K562 (cell line): ENCODE results near the gene AGO3. TPM values are rescaled to one million over a fixed set of nuclear protein-coding genes. Genes with fewer than 3 reads are reported as not detected.

Experiments
- ARID4B ChIP-seq: sonication (generic); formaldehyde crosslinking; IDR thresholded peaks from 2 replicates; pipeline ENCODE4 v1.8.0; 2022; ENCODE audit warnings: mild to moderate bottlenecking, missing genetic modification reagents
- ATF1 ChIP-seq, 2 experiments: fragments of 450-650 bp in 1 of 2; IDR thresholded peaks; 2 replicates each; pipeline ENCODE4 v1.6.1; 2016; ENCODE audit warnings: missing compliant biosample characterization in 1 of 2, missing genetic modification characterization in 1 of 2
- GMEB1 ChIP-seq: fragments of 250-450 bp; sonication (Bioruptor Pico); IDR thresholded peaks from 2 replicates; pipeline ENCODE4 v1.4.0; 2020; ENCODE audit warnings: mild to moderate bottlenecking
- HMG20B ChIP-seq: fragments of 250-450 bp; sonication (Bioruptor Pico); IDR thresholded peaks from 2 replicates; pipeline ENCODE4 v1.5.0; 2021; ENCODE audit warnings: mild to moderate bottlenecking
- HNRNPLL ChIP-seq: fragments of 200-400 bp; formaldehyde crosslinking; IDR thresholded peaks from 2 replicates; pipeline ENCODE4 v1.6.1; 2017; ENCODE audit warnings: low read length, low read depth, mild to moderate bottlenecking; ENCODE audit not compliant: poor library complexity, severe bottlenecking
- KDM4B ChIP-seq, 2 experiments: fragments of 450-650 bp in 1 of 2; sonication (generic) in 1 of 2; IDR thresholded peaks; 2 replicates each; pipeline ENCODE4 v1.6.1; 2016 to 2017; ENCODE audit warnings: borderline replicate concordance in 2 of 2, antibody characterized with exemption in 1 of 2, low read depth in 1 of 2, mild to moderate bottlenecking in 1 of 2
- POLR2AphosphoS2 ChIP-seq: IDR thresholded peaks from 2 replicates; pipeline ENCODE4 v1.6.1; 2012; ENCODE audit warnings: low read length, improper control_type of control experiment
- polyA plus RNA-seq, 8 experiments: library from polyadenylated mRNA; depleted of rRNA in 4 of 8; stranded (reverse) in 5 of 8; unstranded in 3 of 8; fragments of >200 nt; fragmentation: Nextera tagmentation in 2 of 8; fragmentation: Illumina TruSeq in 1 of 8; extraction: Ambion mirVana in 2 of 8; extraction: Trizol in 1 of 8; gene quantifications; 2 replicates each; pipeline versions ENCODE4 v1.2.1 to v1.2.3, GENCODE V29; 2011 to 2014; ENCODE audit warnings: inconsistent platforms in 1 of 8, missing spikeins in 1 of 8
- total RNA-seq, 7 experiments: library from RNA; depleted of rRNA in 6 of 7; stranded (reverse); fragments of >200 nt in 6 of 7; fragmentation: Illumina TruSeq in 2 of 7; extraction: Trizol in 2 of 7; gene quantifications; 2 replicates each; pipeline versions ENCODE4 v1.2.1 to v1.2.3, GENCODE V29; 2011 to 2021; ENCODE audit warnings: low replicate concordance in 1 of 7
- TF ChIP-seq, protein P1 (sequence below): sonication (generic); formaldehyde crosslinking; IDR thresholded peaks from 2 replicates; pipeline ENCODE4 v1.8.1; 2023; ENCODE audit warnings: mild to moderate bottlenecking, missing genetic modification reagents
- TF ChIP-seq, protein P2 (sequence below), 2 experiments: fragments of 450-650 bp; formaldehyde crosslinking in 1 of 2; IDR thresholded peaks; 2 replicates each; pipeline versions ENCODE4 v1.4.0 to v1.6.1; 2014 to 2020; ENCODE audit warnings: mild to moderate bottlenecking in 2 of 2, borderline replicate concordance in 1 of 2, low read depth in 1 of 2

Gene AGO3
- total and polyA plus RNA-seq, 9 of the 15 experiments (the other 6 are each of a cell fraction or from before 2014, with no cell fraction given): 4.5 to 41.5 (median 22.7) TPM

- TF ChIP-seq GMEB1 (CRISPR knock-in tag): peak; percentile 73
- no peak for TF ChIP-seq HMG20B
- TF ChIP-seq KDM4B (IDR thresholded peaks at IDR 0.05; ENCODE audit: borderline replicate concordance in 2 of 2, low read depth in 1 of 2): peak in 1 of 2 experiments; percentile 98; a peak in 3 of 4 replicates
- peak; percentile 83; the same call in 1 of the 2 replicates for TF ChIP-seq POLR2AphosphoS2
- TF ChIP-seq HNRNPLL: peak; percentile 90
- TF ChIP-seq, protein P1, sequence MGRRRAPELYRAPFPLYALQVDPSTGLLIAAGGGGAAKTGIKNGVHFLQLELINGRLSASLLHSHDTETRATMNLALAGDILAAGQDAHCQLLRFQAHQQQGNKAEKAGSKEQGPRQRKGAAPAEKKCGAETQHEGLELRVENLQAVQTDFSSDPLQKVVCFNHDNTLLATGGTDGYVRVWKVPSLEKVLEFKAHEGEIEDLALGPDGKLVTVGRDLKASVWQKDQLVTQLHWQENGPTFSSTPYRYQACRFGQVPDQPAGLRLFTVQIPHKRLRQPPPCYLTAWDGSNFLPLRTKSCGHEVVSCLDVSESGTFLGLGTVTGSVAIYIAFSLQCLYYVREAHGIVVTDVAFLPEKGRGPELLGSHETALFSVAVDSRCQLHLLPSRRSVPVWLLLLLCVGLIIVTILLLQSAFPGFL: no peak
- TF ChIP-seq ATF1 (CRISPR knock-in tag; IDR thresholded peaks at IDR 0.05): no peak; the same call in 1 of the 2 replicates
- TF ChIP-seq ATF1 (tag; IDR thresholded peaks at IDR 0.05): peak; percentile 88
- TF ChIP-seq, protein P2, sequence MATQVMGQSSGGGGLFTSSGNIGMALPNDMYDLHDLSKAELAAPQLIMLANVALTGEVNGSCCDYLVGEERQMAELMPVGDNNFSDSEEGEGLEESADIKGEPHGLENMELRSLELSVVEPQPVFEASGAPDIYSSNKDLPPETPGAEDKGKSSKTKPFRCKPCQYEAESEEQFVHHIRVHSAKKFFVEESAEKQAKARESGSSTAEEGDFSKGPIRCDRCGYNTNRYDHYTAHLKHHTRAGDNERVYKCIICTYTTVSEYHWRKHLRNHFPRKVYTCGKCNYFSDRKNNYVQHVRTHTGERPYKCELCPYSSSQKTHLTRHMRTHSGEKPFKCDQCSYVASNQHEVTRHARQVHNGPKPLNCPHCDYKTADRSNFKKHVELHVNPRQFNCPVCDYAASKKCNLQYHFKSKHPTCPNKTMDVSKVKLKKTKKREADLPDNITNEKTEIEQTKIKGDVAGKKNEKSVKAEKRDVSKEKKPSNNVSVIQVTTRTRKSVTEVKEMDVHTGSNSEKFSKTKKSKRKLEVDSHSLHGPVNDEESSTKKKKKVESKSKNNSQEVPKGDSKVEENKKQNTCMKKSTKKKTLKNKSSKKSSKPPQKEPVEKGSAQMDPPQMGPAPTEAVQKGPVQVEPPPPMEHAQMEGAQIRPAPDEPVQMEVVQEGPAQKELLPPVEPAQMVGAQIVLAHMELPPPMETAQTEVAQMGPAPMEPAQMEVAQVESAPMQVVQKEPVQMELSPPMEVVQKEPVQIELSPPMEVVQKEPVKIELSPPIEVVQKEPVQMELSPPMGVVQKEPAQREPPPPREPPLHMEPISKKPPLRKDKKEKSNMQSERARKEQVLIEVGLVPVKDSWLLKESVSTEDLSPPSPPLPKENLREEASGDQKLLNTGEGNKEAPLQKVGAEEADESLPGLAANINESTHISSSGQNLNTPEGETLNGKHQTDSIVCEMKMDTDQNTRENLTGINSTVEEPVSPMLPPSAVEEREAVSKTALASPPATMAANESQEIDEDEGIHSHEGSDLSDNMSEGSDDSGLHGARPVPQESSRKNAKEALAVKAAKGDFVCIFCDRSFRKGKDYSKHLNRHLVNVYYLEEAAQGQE (IDR thresholded peaks at IDR 0.05; ENCODE audit: borderline replicate concordance): peak; percentile 35
- TF ChIP-seq, protein P2 (CRISPR knock-in tag; IDR thresholded peaks at IDR 0.05; ENCODE audit: low read depth): peak; percentile 88
- TF ChIP-seq ARID4B (CRISPR knock-in tag): peak; percentile 72; the same call in 1 of the 2 replicates
Observed at GRCh38 chr1:35930593-35931445, at the start of gene AGO3 (continued).
